Stimulated activated CD4-positive, alpha-beta T cell treated with anti-CD3 and anti-CD28 coated beads, Interleukin-15, amount 100 ng/mL, for 1 hour (primary cell): Measurements from ENCODE around the gene HDAC8.
"Not testable (repeated sequence)": the region's sequence is repeated elsewhere in the genome, so short reads cannot be mapped to it uniquely, and the experiment has no call there.

Source experiments
- DNase-seq, 2 donors: peaks; one replicate each; pipeline ENCODE4 v3.0.0-alpha.2; 2020; ENCODE audit warnings: low read depth in 1 of 2, low spot score in 1 of 2

The HDAC8 gene

DNA sequence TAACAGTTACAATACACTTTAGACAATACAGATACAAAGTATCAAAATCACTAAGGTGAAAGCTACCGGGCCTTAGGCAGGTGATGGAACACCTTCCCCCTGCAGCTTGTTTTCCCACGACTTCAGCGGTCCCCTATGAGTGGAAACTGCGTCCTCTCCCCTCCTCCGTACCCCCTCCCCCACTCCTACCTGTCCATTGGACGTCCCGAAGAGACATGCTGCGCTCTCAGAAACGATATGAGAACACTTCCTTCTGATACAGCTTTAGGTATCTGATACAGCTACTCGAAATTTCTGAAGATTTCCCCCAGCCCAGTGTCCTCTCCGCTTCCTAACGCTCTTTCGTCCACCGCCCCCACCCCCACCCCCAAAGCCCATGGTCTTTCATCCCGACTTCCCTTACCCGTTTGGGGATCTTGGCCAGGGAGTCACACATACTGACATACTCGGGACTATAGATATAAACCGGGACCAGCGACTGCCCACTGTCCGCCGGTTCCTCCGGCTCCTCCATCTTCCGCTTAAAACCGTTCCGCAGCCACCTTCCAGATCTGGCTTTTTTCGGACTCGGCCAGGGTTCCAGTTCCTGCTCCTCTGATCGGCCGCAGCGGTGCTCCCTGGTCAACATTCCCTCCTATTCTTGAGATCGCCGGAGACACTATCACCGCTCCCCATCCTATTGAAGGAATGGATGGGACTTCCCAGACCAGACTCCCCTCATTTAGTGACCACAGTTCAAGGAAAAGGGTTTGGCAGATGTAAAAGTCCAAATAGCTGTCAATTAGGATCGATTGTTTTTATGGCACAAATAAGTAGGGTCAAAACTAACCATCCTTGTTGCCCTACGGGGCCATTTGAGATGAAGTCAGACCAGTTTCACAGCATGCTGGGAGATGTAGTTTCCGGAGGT is at the start of gene HDAC8:
HDAC8 (minus strand) TSS at position 596 of the 910 bp plus-strand sequence; CDS start at position 514, 82 bp downstream.
- peak in 1 of 2 donors; percentile 1 for DNase-seq

DNA sequence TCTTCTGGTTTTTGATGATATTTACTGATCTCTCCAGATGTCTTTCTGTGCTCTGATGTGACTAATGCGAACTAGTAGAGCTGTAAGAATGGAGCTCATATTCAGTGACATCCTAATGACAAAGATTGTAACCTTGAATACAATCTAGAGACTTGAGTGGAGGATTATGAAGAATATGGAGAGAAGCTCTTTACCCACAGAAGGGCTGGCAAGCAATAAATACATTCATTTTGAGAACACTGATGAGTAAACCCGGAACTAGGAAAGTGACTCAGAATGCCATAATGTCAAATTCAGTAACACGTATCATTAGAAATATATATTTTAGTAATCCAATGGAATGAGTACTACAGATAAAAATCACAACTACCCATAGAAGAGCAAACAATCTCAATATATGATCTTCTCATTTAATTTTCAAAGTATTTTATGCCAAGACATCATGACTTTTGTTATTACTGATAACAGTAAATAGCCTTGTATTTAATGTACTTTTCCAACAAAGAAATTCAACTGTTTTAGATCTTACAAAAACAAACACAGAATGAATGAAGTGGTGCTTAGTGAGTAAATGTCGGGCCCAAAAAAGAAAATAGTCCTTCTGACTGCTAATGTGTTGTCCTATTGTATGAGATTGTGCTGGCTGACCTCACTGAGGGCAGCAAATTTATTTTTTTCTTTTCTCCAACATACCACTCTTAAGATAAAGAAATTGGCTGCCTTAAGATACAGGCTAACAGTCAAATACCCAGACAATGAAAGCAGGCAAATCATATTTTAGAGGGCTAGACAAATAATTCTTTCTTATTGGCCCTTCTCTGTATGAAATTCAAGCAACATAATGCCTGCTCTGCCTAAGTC is 49.2 kb upstream of the HDAC8 start:
- DNase-seq = no peak

DNA sequence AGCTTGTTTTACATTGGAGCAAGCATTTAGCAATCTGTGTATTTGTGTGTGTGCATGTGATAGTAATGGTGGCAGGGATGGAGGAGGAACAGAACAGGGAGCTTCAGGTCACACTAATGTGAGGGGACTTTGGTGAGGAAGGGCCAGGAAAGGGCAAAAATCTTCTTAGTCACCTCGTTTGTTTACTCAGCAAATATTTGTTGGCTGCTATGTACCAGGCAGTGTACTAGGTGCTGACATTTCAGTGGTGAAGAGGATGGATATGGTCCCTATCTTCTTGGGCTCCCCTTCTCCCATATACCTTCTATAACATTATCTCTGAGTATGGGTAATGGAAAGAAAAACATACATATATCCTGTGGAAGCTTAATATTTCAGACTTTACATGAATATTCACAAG is 48.5 kb upstream of the HDAC8 start:
- no peak for DNase-seq

DNA sequence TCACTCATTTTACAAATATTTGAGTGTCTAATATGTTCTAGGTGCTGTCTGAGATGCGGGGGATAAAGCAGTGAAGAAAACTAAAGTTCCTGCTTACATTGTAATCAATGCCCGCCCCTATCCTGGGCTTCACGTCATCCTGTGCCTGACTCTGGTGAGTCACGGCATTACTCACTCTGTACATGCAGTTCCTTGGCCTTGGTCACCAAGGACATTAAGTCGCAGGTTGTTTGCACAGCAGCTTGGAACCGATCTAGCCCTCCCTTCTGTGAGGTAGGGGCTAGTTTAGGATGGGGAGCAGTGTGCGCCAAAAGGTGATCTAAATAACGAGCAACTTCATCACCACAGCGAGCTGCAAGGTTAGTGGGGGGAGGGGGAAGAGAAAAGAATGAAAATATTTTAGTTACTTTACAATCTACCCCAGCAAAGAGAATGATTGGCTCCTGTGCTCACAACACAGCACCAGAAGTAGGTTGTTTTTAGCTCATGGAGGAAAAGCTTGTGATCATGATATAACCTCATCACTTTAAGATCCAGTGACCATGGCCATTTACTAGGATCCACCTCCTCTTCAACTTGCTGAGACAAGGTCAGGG is 48.0 kb upstream of the HDAC8 start:
- DNase-seq = no peak

DNA sequence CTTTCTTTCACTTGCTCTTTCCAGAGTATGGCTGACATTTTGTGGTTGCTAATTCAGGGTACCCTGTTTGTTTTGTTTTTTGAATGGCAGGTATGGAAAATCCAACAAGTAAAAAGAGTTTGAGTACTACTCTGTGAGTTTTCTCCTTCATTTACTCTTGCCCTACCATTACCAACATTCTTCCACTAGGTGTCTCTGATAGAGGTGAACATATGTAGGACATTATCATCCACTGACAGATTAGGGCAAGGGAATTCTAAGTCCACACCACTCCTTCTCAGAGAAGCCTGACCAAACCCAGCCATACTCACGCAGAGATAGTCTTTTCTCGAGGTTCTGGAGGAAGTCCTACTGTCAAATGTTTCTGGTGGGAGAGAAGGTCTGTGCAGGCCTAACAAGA is 36.7 kb upstream of the HDAC8 start:
- DNase-seq = no peak

DNA sequence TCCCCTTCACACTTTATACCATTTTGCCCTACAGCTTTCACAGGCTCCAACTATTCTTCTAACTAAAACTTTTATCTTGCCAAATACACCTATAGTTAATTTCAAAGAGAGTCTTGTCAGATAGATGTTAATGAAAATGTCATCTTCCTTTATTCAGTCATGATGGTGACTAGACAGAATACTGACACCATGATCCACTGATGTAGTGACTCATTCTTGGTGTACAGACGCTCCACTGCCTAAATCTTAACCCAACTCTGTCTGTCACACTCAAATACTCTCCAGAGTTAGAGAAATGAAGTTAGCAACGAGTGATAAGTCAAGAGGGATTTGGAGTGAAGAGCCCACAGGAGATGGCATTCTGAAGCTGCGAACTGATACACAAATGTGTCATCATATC is 32.1 kb upstream of the HDAC8 start:
- DNase-seq = no peak

DNA sequence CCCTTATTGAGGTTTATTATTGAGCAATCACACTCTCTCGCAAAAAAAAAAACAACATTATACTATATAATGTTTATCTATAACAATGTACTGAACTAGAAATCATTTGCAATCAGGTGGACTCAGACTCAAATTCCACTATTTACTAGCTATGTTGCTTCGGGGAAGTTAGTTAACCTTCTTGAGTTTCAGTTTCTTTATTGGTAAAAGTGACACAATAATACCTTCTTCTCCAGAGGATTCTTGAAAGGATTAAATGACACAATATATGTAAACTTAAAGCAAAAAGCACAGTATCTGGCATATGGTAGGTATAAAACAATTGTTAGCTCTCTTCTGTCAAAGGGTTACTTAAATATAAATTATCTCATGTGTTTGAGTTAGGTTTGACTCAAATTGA is 31.5 kb upstream of the HDAC8 start:
- DNase-seq = no peak

DNA sequence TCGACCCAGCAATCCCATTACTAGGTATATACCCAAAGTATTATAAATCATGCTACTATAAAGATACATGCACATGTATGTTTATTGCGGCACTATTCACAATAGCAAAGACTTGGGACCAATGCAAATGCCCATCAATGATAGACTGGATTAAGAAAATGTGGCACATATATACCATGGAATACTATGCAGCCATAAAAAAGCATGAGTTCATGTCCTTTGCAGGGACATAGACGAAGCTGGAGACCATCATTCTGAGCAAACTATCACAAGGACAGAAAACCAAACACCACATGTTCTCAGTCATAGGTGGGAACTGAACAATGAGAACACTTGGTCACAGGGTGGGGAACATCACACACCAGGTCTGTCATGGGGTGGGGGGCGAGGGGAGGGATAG is 18.4 kb upstream of the HDAC8 start:
- DNase-seq = not testable (repeated sequence)

DNA sequence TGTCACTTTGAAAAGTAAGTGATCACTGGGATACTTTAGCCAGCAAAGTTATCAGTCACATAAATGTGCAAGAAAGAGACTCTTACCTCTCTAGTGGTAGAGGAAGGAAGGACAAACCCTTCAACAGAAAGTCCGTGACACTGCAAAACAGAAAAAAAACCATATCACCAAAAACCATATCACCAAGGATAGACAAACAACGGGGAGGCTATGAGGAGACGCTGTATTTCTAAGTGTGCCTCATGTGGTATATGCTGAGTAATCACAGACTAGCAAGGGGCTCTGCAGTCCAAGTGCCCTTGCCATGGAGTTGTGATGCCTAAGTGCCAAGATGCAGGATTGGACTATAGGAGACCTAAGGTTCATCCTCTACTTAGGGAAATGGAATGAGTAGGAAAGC is 11.5 kb upstream of the HDAC8 start:
- DNase-seq = no peak

DNA sequence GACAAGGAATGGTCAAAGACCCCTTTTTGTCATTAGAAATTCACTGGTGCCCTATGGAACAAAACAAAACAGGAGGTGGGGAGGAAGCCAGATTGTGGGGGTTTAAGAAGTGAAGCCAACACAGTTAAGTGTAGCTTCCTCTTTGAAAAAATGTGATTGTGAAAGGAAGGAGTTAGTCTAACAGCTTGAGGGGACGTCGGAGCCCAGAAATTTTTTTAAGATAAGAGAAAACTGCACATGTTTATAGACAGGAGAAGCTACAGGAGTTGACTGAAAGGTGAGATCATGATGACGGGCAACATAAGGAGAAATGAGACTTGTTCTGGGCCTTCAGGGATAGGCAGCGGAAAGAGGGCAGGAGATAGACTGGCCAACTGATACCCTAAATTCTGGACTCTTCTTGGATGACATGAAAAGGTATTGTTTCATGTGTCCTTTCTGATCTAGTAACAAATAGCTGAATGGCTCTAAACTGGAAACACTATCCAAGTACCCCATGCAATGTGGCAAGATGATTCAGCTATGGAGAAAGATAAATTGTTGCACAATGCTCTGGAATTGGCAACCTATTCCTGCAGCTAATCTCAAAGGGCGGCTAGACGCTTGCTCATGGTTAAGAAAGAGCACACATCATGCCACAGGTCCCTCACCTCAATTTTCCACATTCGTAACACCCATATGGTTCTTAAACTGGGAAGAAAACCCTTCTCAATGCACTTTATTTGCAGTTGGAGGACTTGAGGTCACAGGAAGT is 3.7 kb upstream of the HDAC8 start:
- DNase-seq = no peak

DNA sequence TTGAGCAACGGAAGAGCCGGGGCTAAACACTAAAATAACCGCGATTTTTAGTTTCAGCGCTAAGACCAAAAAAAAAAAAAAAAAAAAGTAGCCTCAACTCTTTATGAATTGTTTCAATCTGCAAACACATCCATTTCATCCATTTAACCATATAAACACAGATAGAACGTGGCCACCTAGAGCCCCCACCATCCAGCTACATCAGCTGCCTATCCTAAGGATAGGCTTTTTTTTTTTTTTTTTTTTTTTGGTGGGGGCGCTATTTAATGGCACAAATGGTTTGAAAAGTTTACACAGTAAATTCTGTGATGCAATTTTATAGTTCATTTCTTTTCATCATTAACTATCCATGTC is 492 bp upstream of the HDAC8 start:
- DNase-seq = no peak

DNA sequence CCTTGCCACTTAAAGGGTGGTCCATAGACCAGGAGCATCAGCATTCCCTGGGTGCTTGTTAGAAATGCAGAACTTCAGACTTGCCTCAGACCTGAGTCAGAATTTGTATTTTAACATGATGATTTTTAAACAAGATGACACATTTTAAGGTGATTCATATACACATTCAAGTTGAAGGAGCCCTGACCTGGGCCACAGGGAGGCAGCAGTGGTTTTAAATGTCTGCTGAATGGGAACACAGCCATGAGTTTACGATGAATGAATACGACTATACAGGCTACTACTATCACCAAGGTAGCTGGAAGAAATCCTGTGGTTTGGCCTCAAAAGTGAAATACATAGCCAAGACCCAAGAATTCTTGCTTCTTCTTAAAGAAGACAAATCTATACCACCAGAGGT is 2.9 kb downstream of the HDAC8 start:
- no peak for DNase-seq

DNA sequence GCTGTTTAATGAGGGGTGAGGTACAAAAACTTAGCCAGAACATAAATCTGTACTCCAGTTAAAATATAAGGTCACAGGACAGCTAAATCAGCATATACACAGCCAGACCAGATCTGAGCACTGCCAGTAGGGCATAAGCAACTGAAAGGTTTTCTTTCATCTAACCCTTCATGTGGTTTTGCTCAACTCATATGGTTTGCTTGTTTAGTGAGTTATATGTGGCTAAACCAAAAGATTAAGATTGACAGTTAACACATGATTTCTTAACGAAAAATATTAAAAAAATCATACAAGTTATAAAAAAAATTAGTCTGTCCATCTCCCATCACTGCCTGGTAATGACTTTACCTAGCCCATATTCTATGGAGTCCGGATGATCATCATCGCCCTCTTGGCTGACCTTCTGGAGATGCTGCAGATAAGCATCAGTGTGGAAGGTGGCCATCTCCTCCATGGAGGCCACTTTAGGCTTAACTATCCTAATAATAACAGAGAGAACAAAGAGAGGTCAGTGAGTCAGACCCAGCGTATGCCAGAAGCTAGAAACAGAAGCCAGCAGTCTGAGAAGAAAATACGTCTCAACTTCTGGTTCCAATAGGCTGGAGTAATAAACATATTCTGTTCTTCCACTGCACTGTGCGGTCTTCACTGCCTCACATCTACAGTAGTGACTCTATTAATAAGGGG is 4.1 kb downstream of the HDAC8 start:
- DNase-seq = no peak

DNA sequence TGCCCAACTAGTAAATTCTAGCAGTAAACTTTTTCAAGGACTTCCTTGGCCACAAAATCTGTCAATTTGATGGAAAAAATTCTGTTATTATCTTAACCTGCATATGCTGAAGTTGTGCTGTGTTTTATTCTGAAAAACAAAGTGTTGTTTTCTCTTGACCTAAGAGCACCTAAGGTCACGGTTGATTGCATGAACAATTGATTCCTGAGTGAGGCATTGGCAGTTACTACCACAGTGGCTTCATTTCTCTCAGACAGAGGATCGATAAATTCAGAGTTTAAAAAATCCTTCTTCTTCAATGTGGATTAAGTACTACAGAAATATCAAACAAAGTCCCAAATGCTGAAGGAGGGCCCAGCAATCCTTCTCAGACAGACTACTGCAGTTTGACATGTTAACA is 6.2 kb downstream of the HDAC8 start:
- no peak for DNase-seq

DNA sequence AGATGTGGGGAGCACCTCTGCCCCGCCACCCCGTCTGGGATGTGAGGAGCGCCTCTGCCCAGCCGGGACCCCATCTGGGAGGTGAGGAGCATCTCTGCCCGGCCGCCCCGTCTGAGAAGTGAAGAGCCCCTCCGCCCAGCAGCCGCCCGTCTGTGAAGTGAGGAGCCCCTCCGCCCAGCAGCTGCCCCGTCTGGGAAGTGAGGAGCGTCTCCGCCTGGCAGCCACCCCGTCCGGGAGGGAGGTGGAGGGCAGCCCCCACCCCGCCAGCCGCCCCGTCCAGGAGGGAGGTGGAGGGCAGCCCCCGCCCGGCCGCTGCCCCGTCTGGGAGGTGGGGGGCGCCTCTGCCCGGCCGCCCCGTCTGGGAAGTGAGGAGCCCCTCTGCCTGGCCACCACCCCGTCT is 13.0 kb downstream of the HDAC8 start:
- not testable (repeated sequence) for DNase-seq

DNA sequence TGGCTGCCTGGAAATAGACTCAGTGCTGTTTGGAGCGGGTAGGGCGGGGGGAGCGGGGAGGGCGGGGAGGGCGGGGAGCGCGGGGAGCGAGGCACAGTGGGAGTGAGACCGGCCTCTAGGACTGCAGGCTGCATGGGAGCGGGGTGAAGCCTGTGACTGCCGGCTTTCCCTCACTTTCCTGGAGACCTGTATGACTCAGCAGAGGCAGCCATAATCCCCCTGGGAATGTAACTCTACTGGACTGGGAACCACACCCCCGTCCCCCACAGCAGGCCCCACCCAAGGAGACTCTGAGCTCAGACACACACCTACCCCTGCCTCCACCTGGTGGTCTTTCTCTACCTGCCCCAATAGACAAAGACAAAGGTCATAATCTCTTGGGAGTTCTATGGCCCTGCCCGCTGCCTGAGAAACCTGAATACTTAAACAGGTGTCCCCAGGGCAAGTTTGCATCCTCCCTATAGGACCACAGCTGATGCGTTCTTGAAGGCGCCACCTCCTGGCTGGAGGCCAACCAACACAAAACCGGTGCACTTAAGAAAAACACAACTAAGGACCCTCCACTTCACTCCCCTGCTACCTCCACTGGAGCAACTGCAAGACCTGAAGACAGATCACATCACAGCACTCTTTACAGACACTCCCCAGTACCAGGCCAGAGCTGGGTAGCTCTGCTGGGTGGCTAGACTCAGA is 18.0 kb downstream of the HDAC8 start:
- no peak for DNase-seq

DNA sequence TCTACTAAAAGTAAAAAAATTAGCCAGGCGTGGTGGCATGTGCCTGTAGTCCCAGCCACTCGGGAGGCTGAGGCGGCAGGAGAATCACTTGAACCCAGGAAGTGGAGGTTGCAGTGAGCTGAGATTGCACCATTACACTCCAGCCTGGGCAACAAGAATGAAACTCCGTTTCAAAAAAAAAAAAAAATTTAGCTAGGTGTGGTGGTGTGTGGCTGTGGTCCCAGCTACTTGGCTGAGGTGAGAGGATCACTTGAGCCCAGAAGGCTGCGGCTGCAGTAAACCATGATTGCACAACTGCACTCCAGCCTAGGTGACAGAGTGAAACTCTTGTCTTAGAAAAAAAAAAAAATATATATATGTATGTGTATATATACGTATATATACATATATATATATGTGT is 20.2 kb downstream of the HDAC8 start:
- not testable (repeated sequence) for DNase-seq

DNA sequence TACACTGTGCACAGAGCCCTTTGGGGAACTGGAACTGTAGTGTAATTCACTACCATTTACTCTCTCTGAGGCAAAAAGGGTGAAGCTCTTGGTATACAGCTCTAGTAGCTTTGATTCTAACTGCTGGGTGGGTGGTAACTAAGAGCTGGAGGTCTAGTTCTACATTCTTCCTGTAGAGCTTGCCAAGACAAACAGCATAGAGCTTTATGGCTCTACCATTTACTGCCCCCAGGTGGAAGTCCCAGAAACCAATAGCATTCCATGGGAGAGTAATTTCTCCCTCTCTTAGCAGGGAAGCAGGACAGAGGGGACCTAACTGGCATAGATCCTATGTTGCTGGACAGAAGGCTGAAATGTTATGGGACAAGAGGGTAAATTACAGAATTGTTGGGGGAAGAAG is 26.7 kb downstream of the HDAC8 start:
- DNase-seq = no peak

DNA sequence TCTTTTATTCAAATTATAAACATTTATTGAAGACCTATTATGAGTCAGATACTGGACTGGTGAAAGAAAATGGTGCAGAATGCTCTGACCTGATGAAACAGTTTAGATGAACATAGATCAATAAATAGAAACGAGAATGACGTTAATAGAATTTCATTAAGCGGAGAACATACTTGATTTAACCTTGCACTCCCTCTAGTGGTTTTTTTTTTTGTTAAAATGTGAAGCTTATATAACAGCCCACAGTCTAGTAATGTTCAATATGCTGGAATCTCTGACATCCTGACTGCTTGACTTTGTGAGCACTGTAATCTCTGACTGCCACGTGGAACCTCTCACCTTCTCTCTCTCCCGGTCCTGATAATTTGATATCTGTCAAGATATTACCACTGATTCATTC is 32.3 kb downstream of the HDAC8 start:
- no peak for DNase-seq

DNA sequence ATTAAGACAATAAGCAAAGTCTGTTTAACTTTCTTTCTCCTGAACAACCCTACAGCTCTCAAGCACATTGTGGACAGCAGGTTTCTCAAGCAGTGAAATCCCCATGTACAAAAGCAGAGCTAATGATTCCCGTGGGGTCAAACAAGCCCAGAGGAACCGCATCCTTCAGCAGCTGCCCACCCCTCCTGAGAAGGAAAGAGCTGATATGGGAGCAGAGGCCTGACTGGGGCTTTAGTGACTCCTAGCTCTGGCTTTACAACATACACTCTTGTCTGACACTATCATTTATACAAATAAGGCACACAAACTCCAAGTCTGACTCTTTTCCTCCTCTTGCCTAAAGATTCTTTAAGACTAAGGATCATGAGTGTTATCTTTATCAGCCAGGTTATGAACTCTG is 32.8 kb downstream of the HDAC8 start:
- no peak for DNase-seq
